ENCODE data around the gene EXT2. TPM values are rescaled to one million over a fixed set of nuclear protein-coding genes. Genes with fewer than 3 reads are reported as not detected.

The EXT2 gene
- total and polyA plus RNA-seq, 2 experiments from 2014 or later = 71.5 to 107 TPM

- Histone ChIP-seq H3K4me1 (ENCODE audit: insufficient read depth) (no peaks in the 10 kb centered on the region), H3K9me3 (ENCODE audit: low read depth) (peaks cover 9% of the 10 kb centered on the region), H3K36me3 (replicated peaks; ENCODE audit: insufficient read depth, low read depth) (no peaks in the 10 kb centered on the region), H3K4me2 (no peak overlapping the region), H3K9me2 (replicated peaks; ENCODE audit: insufficient read depth) (no peaks in the 10 kb centered on the region), H3K27me3 (no peaks in the 10 kb centered on the region), H4K20me1 (ENCODE audit: insufficient read depth, poor library complexity, severe bottlenecking) (no peaks in the 10 kb centered on the region), H3K27ac (no peak overlapping the region), H2AFZ (no peak overlapping the region), H3K79me2 (no peaks in the 10 kb centered on the region), H3K4me3 (no peak overlapping the region)
- WGBS (ENCODE audit: low lambda C conversion rate, missing lambda C conversion rate) = 46% methylated on average over 1 of the region's 1 CpG
- no peak for DNase-seq (ENCODE audit: low spot score)
- TF ChIP-seq EZH2phosphoT487 (IDR thresholded peaks at IDR 0.05; ENCODE audit: low read depth, severe bottlenecking, unreplicated experiment) = peak; percentile 79
- TF ChIP-seq EZH2 (IDR thresholded peaks at IDR 0.05; ENCODE audit: borderline replicate concordance) = no peak
These were observed 122.0 kb downstream of the EXT2 start for GRCh38 chr11:44217432-44217831.

GRCh38 chr11:44219830-44220796, 124.6 kb downstream of the EXT2 start:
- Histone ChIP-seq H3K4me2 (no peak overlapping the region), H4K20me1 (ENCODE audit: insufficient read depth, poor library complexity, severe bottlenecking) (no peaks in the 10 kb centered on the region), H3K36me3 (replicated peaks; ENCODE audit: insufficient read depth, low read depth) (no peaks in the 10 kb centered on the region), H3K27ac (no peak overlapping the region), H2AFZ (no peak overlapping the region), H3K4me3 (no peak overlapping the region), H3K9me3 (ENCODE audit: low read depth) (no peaks in the 10 kb centered on the region), H3K79me2 (no peaks in the 10 kb centered on the region), H3K4me1 (ENCODE audit: insufficient read depth) (no peaks in the 10 kb centered on the region), H3K27me3 (no peaks in the 10 kb centered on the region), H3K9me2 (replicated peaks; ENCODE audit: insufficient read depth) (no peaks in the 10 kb centered on the region)
- DNase-seq (ENCODE audit: low spot score) = no peak
- TF ChIP-seq EZH2phosphoT487 (IDR thresholded peaks at IDR 0.05; ENCODE audit: low read depth, severe bottlenecking, unreplicated experiment) = no peak
- TF ChIP-seq EZH2 (IDR thresholded peaks at IDR 0.05; ENCODE audit: borderline replicate concordance) = no peak
- TF ChIP-seq CTCF (IDR thresholded peaks at IDR 0.05; ENCODE audit: poor library complexity) = no peak
- 73% methylated on average over 4 of the region's 4 CpGs for WGBS (ENCODE audit: low lambda C conversion rate, missing lambda C conversion rate)

GRCh38 chr11:44221456-44221855, 126.0 kb downstream of the EXT2 start:
- WGBS (ENCODE audit: low lambda C conversion rate, missing lambda C conversion rate) = 85% methylated on average over 3 of the region's 3 CpGs
- no peak overlapping the region for H3K4me2 ChIP-seq

More at GRCh38 chr11:44221456-44221855, 126.0 kb downstream of the EXT2 start:
- Histone ChIP-seq H3K4me1 (ENCODE audit: insufficient read depth) (no peaks in the 10 kb centered on the region), H4K20me1 (ENCODE audit: insufficient read depth, poor library complexity, severe bottlenecking) (no peaks in the 10 kb centered on the region), H3K36me3 (replicated peaks; ENCODE audit: insufficient read depth, low read depth) (no peaks in the 10 kb centered on the region), H3K9me3 (ENCODE audit: low read depth) (no peaks in the 10 kb centered on the region), H3K27ac (no peak overlapping the region), H3K27me3 (no peaks in the 10 kb centered on the region), H3K79me2 (no peaks in the 10 kb centered on the region), H3K4me3 (no peak overlapping the region), H3K9me2 (replicated peaks; ENCODE audit: insufficient read depth) (no peaks in the 10 kb centered on the region), H2AFZ (no peak overlapping the region)
- TF ChIP-seq CTCF (IDR thresholded peaks at IDR 0.05; ENCODE audit: poor library complexity) (no peak), EZH2phosphoT487 (IDR thresholded peaks at IDR 0.05; ENCODE audit: low read depth, severe bottlenecking, unreplicated experiment) (no peak), EZH2 (IDR thresholded peaks at IDR 0.05; ENCODE audit: borderline replicate concordance) (no peak)
- no peak for DNase-seq (ENCODE audit: low spot score)

All from hepatocyte (in vitro differentiated cells).